Myocyte (in vitro differentiated cells): ENCODE results near the gene SOWAHB. TPM values are rescaled to one million over a fixed set of nuclear protein-coding genes. Genes with fewer than 3 reads are reported as not detected.
A peak's percentile ranks its signal among the peaks of the same experiment; 100 is the strongest.

Experiments used
- DNase-seq: peaks from one replicate; pipeline ENCODE4 v3.0.0-alpha.2; 2012; ENCODE audit warnings: low read depth
- polyA plus RNA-seq: library from polyadenylated mRNA; unstranded; fragments of >200 nt; gene quantifications from one replicate; pipeline ENCODE4 v1.2.1, GENCODE V29; 2012; ENCODE audit warnings: missing spikeins
- total RNA-seq: library from RNA; depleted of rRNA; stranded (reverse); fragments of >200 nt; gene quantifications from 2 replicates; pipeline ENCODE4 v1.2.3, GENCODE V29; 2014

Gene SOWAHB, protein sequence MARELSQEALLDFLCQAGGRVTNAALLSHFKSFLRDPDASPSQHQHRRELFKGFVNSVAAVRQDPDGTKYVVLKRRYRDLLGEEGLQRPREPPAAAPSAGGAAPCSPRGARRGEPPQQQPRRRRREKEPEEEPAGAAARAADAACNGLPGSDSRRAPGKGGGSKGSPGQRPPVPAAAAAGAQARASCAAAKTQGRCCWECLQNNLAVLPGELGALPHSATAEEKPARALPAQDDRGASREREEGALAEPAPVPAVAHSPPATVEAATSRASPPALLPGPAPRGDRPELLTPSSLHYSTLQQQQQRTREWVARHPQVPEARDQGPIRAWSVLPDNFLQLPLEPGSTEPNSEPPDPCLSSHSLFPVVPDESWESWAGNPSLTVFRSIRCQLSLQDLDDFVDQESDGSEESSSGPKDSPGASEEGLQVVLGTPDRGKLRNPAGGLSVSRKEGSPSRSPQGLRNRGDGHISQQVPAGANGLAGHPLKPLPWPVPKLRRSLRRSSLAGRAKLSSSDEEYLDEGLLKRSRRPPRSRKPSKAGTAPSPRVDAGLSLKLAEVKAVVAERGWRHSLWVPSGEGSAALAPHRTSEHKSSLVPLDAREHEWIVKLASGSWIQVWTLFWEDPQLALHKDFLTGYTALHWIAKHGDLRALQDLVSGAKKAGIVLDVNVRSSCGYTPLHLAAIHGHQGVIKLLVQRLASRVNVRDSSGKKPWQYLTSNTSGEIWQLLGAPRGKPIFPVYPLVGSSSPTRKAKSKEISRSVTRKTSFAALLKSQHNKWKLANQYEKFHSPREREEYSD
- total RNA-seq: 0.05 TPM in 1 of 2 replicates, not detected in the other
- polyA plus RNA-seq: 0.19 TPM

DNA sequence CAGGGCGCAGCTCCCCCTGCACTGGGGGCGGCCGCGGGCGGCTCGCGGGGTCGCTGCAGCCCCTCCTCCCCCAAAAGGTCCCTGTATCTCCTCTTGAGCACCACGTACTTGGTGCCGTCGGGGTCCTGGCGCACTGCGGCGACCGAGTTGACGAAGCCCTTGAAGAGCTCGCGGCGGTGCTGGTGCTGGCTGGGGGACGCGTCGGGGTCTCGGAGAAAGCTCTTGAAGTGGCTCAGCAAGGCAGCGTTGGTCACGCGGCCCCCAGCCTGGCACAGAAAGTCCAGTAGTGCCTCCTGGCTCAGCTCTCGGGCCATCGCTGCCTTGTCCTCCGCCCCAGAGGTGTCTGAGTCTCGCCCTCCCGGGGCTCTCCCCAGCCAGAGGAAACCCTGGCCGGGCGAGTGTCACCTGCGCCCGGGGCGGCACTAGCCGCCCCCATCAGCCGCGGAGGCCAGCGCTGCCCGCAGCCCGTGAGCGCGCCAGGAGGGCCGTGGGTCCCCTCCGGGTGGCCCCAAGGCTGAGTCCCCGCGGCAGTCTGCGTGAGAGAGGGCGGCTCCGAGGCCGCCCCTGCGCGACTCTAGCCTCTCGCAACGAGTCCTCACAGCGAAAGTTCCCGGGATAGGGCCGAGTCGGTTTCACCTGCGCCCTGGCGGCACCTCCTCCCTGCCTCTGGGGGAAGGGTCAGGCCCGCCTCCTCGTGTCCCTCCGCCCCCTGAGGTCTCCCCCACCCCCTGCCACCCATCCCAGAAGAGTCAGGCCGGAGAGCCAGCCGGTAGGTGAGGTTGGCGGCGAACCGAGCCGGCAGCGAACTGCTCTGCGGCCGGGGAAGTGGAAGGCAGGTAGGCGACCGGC is at the start of gene SOWAHB:
SOWAHB (minus strand) TSS at position 609 of the 849 bp plus-strand sequence; CDS start at position 314, 295 bp downstream.
- DNase-seq: no peak

GRCh38 chr4:76947369-76947768 is 49.4 kb upstream of the SOWAHB start:
- DNase-seq: no peak

DNA sequence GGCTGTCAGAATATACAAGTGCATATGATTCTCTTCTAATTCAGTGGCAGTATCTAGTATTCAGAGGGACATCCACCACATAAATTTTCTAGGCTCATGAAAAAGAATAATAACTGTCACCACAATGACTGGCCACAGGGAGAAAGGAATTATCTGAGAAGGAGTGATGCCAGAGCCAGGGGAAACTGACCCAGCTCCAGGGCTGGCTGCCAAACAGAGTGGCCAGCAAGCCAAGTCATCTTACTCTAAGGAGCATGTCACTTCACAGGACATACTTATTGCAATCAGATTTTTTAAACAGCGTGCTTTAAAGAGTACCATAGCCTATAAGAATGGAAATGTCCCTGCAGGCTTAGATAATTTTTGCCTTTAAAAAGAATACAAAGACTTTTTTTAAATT is 45.8 kb upstream of the SOWAHB start:
- DNase-seq: peak; percentile 70

GRCh38 chr4:76943129-76943620 is 45.2 kb upstream of the SOWAHB start:
- no peak for DNase-seq

GRCh38 chr4:76939184-76939583 is 41.2 kb upstream of the SOWAHB start:
- no peak for DNase-seq

DNA sequence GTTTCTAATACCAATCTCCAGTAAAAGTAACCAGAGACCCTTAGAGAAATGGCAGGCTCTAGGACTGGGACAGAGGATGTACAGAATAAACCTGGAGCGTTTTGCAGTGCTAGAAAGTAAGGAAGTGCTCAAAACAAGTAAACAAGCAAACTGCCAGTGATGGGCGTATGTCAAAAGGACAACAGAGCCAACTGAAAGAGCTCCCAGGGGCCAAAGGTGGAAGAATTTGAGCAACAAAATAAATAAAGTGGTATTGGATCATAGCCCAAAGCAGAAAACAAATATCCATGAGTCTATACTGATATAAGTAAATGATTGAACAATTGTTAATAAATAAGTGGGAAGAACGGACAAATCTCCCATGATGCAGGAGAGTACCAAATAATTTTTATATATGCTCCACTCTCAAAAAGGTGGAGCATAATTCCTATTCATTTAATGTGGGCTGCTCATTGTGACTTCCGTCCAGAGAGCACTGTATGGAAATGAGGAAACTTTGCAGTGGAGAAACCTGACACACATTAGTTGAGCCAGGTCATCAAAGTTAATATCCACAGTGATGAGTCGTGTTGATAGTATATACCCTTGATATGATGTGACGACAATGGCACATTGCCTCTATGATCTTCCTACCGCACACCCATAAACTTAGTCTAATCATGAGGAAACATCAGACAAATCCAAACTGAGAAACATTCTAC is 33.8 kb upstream of the SOWAHB start:
- DNase-seq: no peak

DNA sequence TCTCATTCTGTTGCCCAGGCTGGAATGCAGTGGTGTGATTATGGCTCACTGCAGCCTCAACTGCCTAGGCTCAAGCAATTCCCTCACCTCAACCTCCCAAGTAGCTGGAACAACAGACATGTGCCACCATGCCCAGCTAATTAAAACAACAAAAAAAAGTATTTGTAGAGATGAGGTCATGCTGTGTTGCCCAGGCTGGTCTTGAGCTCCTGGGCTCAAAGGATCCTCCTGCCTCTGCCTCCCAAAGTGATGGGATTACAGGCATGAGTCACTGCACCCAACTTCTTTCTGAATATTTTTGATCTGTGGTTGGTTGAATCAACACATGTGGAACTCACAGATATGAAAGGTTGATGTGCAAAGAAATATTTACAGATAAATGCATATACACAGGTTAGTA is 33.1 kb upstream of the SOWAHB start:
- no peak for DNase-seq

GRCh38 chr4:76930685-76931084 is 32.7 kb upstream of the SOWAHB start:
- no peak for DNase-seq

DNA sequence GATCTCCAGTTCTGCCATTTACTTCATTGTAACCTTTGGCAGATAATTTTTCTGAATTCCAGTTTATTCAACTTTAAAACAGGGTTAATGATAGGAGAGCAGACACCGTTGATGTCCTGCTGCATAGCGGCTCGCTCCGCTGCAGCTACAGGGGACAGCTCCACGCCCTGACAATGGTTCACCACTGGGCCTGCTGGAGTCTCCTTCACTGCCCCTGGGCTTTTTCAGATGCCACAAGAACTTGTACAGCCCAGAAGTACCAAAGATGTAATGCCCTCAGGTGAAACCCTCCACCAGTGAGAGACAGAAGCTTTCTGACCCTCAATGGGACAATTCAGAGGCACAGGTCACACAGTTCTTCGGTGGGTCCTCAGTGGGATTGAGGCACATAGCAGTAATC is 28.9 kb upstream of the SOWAHB start:
- DNase-seq: no peak

- no peak for DNase-seq
Observed at GRCh38 chr4:76923619-76924357, 25.8 kb upstream of the SOWAHB start.

GRCh38 chr4:76920715-76921114 is 22.8 kb upstream of the SOWAHB start:
- DNase-seq: no peak

- no peak for DNase-seq
Observed at GRCh38 chr4:76909711-76910110, 11.8 kb upstream of the SOWAHB start.

GRCh38 chr4:76905521-76905920 is 7.6 kb upstream of the SOWAHB start:
- peak; percentile 88 for DNase-seq

DNA sequence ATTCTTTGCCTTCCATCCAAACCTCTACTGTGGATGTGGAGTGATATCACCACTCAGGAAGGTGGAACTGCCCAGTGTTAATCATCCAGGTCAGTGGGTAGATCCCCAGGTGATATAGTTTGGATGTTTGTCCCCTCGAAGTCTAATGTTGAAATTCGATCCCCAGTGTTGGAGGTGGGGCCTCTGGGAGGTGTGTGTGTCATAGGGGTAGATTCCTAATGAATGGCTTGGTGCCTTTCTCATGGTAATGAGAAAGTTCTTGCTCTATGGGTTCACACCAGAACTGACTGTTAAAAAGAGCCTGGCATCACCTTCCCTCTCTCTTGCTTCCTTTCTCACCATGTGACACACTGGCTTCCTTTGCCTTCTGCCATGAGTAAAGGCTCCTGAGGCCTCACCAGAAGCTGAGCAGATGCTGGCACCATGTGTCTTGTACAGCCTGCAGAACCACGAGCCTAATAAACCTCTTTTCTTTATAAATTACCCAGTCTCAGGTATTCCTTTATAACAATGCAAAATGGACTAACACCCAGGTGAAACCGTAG is 6.8 kb upstream of the SOWAHB start:
- DNase-seq: no peak

DNA sequence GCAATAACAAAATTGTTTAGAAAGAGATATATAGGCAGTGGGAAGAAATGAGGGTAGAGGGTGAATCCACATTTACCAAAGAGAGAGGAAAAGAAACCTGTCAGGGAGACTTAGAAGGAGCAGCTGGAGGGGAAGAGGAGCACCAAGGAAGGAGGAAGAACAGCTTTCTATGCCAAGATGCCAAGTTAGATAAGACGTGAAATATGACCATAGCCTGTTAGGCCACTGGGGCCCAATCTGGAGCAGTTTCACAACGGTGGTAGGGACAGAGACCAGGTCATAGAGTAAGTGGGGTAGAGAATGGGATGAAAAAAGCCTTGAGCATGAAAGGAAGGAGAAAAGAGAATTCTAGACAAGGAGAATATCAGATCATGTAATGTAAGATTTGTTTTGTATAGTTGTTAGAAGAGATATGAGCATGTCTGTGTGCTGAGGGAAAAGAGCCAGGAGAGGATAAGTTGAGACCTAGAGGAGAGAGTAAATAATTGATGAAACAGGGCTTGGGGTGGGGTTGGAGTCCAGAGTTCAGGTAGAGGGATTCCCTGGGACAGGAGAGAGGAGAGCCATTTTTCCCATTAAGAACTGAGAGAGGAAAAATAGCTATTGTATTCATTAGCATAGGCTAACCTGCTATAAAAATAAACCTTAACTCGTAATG is 4.4 kb upstream of the SOWAHB start:
- DNase-seq: no peak

GRCh38 chr4:76898949-76899645 is 1.2 kb upstream of the SOWAHB start:
- DNase-seq: no peak

GRCh38 chr4:76898385-76898692 is 395 bp upstream of the SOWAHB start:
- DNase-seq: no peak
